Keratinocyte (primary cell): ENCODE results near the gene FABP6. TPM values are rescaled to one million over a fixed set of nuclear protein-coding genes. Genes with fewer than 3 reads are reported as not detected.
"Not testable (repeated sequence)": the region's sequence is repeated elsewhere in the genome, so short reads cannot be mapped to it uniquely, and the experiment has no call there.

ENCODE experiments used
- DNase-seq: peaks from one replicate; pipeline ENCODE4 v3.0.0-alpha.2; 2011; ENCODE audit warnings: low read depth, missing footprints, low spot score
- FAIRE-seq: peaks from 2 replicates; lab custom pipeline; 2011; peaks lifted over from hg19 to GRCh38; lab: Jason Lieb, UNC
- H2AFZ ChIP-seq: 2 replicates; pipeline ENCODE4 v1.6.0; 2012; ENCODE audit warnings: low read length, control low read depth, inconsistent platforms; ENCODE audit not compliant: control insufficient read depth
- H3K27ac ChIP-seq: 2 replicates; pipeline ENCODE4 v1.5.1; 2011; ENCODE audit warnings: low read length; ENCODE audit not compliant: control insufficient read depth, insufficient read depth
- H3K27me3 ChIP-seq: 3 replicates; pipeline ENCODE4 v1.6.0; 2011; ENCODE audit warnings: low read length; ENCODE audit not compliant: control insufficient read depth, insufficient read depth; ENCODE audit errors: extremely low read depth
- H3K36me3 ChIP-seq, 2 experiments: 2 replicates in 1 of 2; 3 replicates in 1 of 2; pipeline ENCODE4 v1.5.1; 2011; ENCODE audit warnings: low read length in 2 of 2, mild to moderate bottlenecking in 1 of 2; ENCODE audit not compliant: control insufficient read depth in 2 of 2, insufficient read depth in 2 of 2; ENCODE audit errors: extremely low read depth in 1 of 2
- H3K4me1 ChIP-seq: 3 replicates; pipeline ENCODE4 v1.5.1; 2011; ENCODE audit warnings: low read length; ENCODE audit not compliant: control insufficient read depth, insufficient read depth; ENCODE audit errors: extremely low read depth
- H3K4me2 ChIP-seq: 3 replicates; pipeline ENCODE4 v1.6.0; 2011; ENCODE audit warnings: low read depth, low read length; ENCODE audit not compliant: control insufficient read depth, insufficient read depth; ENCODE audit errors: extremely low read depth
- H3K4me3 ChIP-seq, 3 experiments: fragments of 200-600 bp in 1 of 3; sonication (generic) in 1 of 3; 2 replicates in 2 of 3; 3 replicates in 1 of 3; pipeline ENCODE4 v1.5.1; 2011 to 2016; ENCODE audit warnings: low read length in 3 of 3, mild to moderate bottlenecking in 3 of 3, control low read depth in 2 of 3, inconsistent platforms in 1 of 3, low read depth in 1 of 3, mixed read lengths in 1 of 3, mixed run types in 1 of 3, moderate library complexity in 1 of 3; ENCODE audit not compliant: control insufficient read depth in 2 of 3, insufficient read depth in 2 of 3; ENCODE audit errors: extremely low read depth in 1 of 3
- H3K79me2 ChIP-seq: 2 replicates; pipeline ENCODE4 v1.6.0; 2012; ENCODE audit warnings: low read length; ENCODE audit not compliant: control insufficient read depth, insufficient read depth
- H3K9ac ChIP-seq: 3 replicates; pipeline ENCODE4 v1.6.0; 2011; ENCODE audit warnings: low read length; ENCODE audit not compliant: control insufficient read depth, insufficient read depth; ENCODE audit errors: extremely low read depth
- H3K9me1 ChIP-seq: 3 replicates; pipeline ENCODE4 v1.6.0; 2011; ENCODE audit warnings: low read length; ENCODE audit not compliant: control insufficient read depth, insufficient read depth; ENCODE audit errors: extremely low read depth
- H3K9me3 ChIP-seq: 2 replicates; pipeline ENCODE4 v1.5.1; 2012; ENCODE audit warnings: low read depth, low read length; ENCODE audit not compliant: control insufficient read depth
- H4K20me1 ChIP-seq: 3 replicates; pipeline ENCODE4 v1.6.0; 2011; ENCODE audit warnings: low read length; ENCODE audit not compliant: control insufficient read depth, insufficient read depth; ENCODE audit errors: extremely low read depth
- EZH2 ChIP-seq: IDR thresholded peaks from one replicate; pipeline ENCODE4 v1.6.1; 2012; ENCODE audit warnings: inconsistent platforms, mild to moderate bottlenecking, low read length, moderate library complexity
- dilution Hi-C: fragments of 300-500 bp; cut with MboI; formaldehyde crosslinking; loops from one replicate; pipeline ENCODE4 v1.7.0; 2020; ENCODE audit warnings: low sequenced_read_pairs; ENCODE audit not compliant: extremely low pct_ligation_motif_present
- polyA plus RNA-seq, 5 experiments: library from polyadenylated mRNA; depleted of rRNA in 3 of 5; stranded (reverse) in 3 of 5; stranded (forward) in 1 of 5; unstranded in 1 of 5; fragments of >200 nt; gene quantifications; 1 replicate in 1 of 5; 2 replicates in 3 of 5; 3 replicates in 1 of 5; pipeline versions ENCODE4 v1.2.1 to v1.2.3, GENCODE V29; 2011 to 2012; ENCODE audit warnings: missing spikeins in 2 of 5, low read depth in 1 of 5, low replicate concordance in 1 of 5
- TF ChIP-seq, protein P1 (sequence below), 3 experiments: IDR thresholded peaks in 1 of 3; conservative IDR thresholded peaks in 1 of 3; optimal IDR thresholded peaks in 1 of 3; 2 replicates in 2 of 3; 3 replicates in 1 of 3; pipeline versions ENCODE3 to v1.5.1; 2011; ENCODE audit warnings: low read length in 3 of 3, mild to moderate bottlenecking in 3 of 3, moderate library complexity in 2 of 3, control low read depth in 1 of 3, inconsistent platforms in 1 of 3; ENCODE audit not compliant: insufficient read depth in 2 of 3; ENCODE audit errors: extremely low read depth in 1 of 3

FABP6 gene
- polyA plus RNA-seq, 1 donor (not counting 4 experiments of a cell fraction or from before 2014, with no cell fraction given) = 0.25 TPM

DNA sequence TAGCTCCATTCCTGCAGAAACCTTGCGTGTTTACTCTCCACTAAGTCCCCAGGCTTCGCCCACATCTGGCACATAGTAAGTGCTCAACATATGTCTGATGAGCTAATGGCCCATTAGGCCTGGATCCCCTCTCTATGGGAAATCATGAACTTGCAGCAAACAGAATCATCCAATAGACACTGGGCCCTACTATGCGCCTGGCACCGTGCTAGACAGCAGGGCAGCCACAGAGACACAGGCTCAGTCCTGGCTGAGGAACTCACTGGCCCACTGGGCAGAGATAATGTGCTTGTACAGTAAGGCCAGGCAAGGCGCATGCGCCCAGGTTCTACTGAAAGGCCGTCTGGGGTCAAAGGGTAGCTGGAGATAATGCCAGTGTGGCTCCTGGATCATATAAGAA is 36.9 kb upstream of the FABP6 start:
- FAIRE-seq = no peak
- no peaks in the 10 kb centered on the region for H4K20me1 ChIP-seq
- dilution Hi-C loops = no loop called here

GRCh38 chr5:160193076-160193475 is 36.2 kb upstream of the FABP6 start:
- H3K9ac ChIP-seq, H4K20me1 ChIP-seq, dilution Hi-C loops, H3K27ac ChIP-seq, H2AFZ ChIP-seq, H3K4me3 ChIP-seq, H3K27me3 ChIP-seq, DNase-seq, H3K4me2 ChIP-seq, FAIRE-seq, H3K9me1 ChIP-seq, H3K9me3 ChIP-seq, H3K4me1 ChIP-seq, H3K79me2 ChIP-seq, H3K36me3 ChIP-seq: not testable (repeated sequence)

More for the DNA sequence above, 36.9 kb upstream of the FABP6 start:
- no peak overlapping the region for H3K4me2 ChIP-seq
- H3K79me2 ChIP-seq = no peaks in the 10 kb centered on the region
- H3K27ac ChIP-seq = no peak overlapping the region
- H2AFZ ChIP-seq = no peak overlapping the region
- no peak overlapping the region for H3K4me3 ChIP-seq
- TF ChIP-seq, protein P1, sequence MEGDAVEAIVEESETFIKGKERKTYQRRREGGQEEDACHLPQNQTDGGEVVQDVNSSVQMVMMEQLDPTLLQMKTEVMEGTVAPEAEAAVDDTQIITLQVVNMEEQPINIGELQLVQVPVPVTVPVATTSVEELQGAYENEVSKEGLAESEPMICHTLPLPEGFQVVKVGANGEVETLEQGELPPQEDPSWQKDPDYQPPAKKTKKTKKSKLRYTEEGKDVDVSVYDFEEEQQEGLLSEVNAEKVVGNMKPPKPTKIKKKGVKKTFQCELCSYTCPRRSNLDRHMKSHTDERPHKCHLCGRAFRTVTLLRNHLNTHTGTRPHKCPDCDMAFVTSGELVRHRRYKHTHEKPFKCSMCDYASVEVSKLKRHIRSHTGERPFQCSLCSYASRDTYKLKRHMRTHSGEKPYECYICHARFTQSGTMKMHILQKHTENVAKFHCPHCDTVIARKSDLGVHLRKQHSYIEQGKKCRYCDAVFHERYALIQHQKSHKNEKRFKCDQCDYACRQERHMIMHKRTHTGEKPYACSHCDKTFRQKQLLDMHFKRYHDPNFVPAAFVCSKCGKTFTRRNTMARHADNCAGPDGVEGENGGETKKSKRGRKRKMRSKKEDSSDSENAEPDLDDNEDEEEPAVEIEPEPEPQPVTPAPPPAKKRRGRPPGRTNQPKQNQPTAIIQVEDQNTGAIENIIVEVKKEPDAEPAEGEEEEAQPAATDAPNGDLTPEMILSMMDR (optimal IDR thresholded peaks at IDR 0.05 in 1 of 3, IDR thresholded peaks at IDR 0.05 in 1 of 3, conservative IDR thresholded peaks at IDR 0.05 in 1 of 3; ENCODE audit: extremely low read depth in 1 of 3, insufficient read depth in 2 of 3, low read length in 3 of 3) = no peak
- TF ChIP-seq EZH2 = no peak
- no peaks in the 10 kb centered on the region for H3K9me3 ChIP-seq
- no peak for DNase-seq
- H3K36me3 ChIP-seq = no peaks in the 10 kb centered on the region
- no peak overlapping the region for H3K9ac ChIP-seq
- H3K9me1 ChIP-seq = no peaks in the 10 kb centered on the region
- peaks cover 5% of the 10 kb centered on the region for H3K4me1 ChIP-seq
- H3K27me3 ChIP-seq = no peaks in the 10 kb centered on the region

GRCh38 chr5:160193790-160194189 is 35.5 kb upstream of the FABP6 start:
- H3K4me2 ChIP-seq, H3K27me3 ChIP-seq, H3K79me2 ChIP-seq, H2AFZ ChIP-seq, H3K4me3 ChIP-seq, H4K20me1 ChIP-seq, H3K9ac ChIP-seq, H3K36me3 ChIP-seq, H3K9me3 ChIP-seq, H3K27ac ChIP-seq, H3K4me1 ChIP-seq, dilution Hi-C loops, H3K9me1 ChIP-seq, FAIRE-seq, DNase-seq: not testable (repeated sequence)
